K562 (cell line): Measurements from ENCODE around the gene HOXB3. TPM values are rescaled to one million over a fixed set of nuclear protein-coding genes. Genes with fewer than 3 reads are reported as not detected.

Source experiments
- ATAC-seq: fragments of 200-7000 bp; cut with Tn5 transposase; 3 replicates; pipeline ENCODE4 v1.9.1; 2020; ENCODE audit warnings: moderate library complexity
- BruUV-seq: library from RNA; stranded (reverse); fragments of 400-500 nt; replicated peaks from 2 replicates; lab custom pipeline; 2021; lab: Mats Ljungman, UMichigan
- CTCF ChIA-PET: fragments of 300-600 bp; formaldehyde crosslinking; extraction: SDS; loops from one replicate; lab custom pipeline; 2021; ENCODE audit warnings: low intra/inter-chr PET ratio; lab: Yijun Ruan, JAX
- POLR2A ChIA-PET: fragments of 300-600, 350-650 bp; sonication (Branson Sonifier 250); formaldehyde crosslinking; extraction: SDS; loops from one replicate; lab custom pipeline; 2021; ENCODE audit warnings: antibody characterized with exemption, inconsistent platforms; lab: Yijun Ruan, JAX
- DNase-seq, 4 experiments: peaks; one replicate each; pipeline versions ENCODE4 v3.0.0 to v3.0.0-alpha.2; 2011 to 2018; ENCODE audit warnings: low spot score in 3 of 4, mixed read lengths in 3 of 4; ENCODE audit errors: extremely low read depth in 1 of 4
- FAIRE-seq: peaks from 2 replicates; lab custom pipeline; 2011; peaks lifted over from hg19 to GRCh38; lab: Jason Lieb, UNC
- H2AFZ ChIP-seq: 2 replicates; pipeline ENCODE4 v1.6.0; 2011; ENCODE audit warnings: low read depth, low read length, control low read depth, inconsistent platforms
- H3K27ac ChIP-seq: fragments of 200-600 bp; 3 replicates; pipeline ENCODE4 v1.8.0; 2011; ENCODE audit warnings: low read depth, mild to moderate bottlenecking, control low read depth, inconsistent platforms, low read length, moderate library complexity, mixed read lengths; ENCODE audit errors: extremely low read depth
- H3K27me3 ChIP-seq, 2 experiments: fragments of 300-600 bp in 1 of 2; 2 replicates in 1 of 2; 3 replicates in 1 of 2; pipeline versions ENCODE4 v1.6.0 to v1.8.0; 2011; ENCODE audit warnings: inconsistent platforms in 2 of 2, low read length in 2 of 2, mild to moderate bottlenecking in 1 of 2, mixed read lengths in 1 of 2, moderate library complexity in 1 of 2; ENCODE audit not compliant: control insufficient read depth in 2 of 2, insufficient read depth in 2 of 2
- H3K36me3 ChIP-seq: fragments of 300-600 bp; 3 replicates; pipeline ENCODE4 v1.8.0; 2011; ENCODE audit warnings: mild to moderate bottlenecking, low read length, inconsistent platforms; ENCODE audit not compliant: control insufficient read depth, insufficient read depth
- H3K4me1 ChIP-seq, 2 experiments: fragments of 200-600 bp in 1 of 2; replicated peaks in 1 of 2; 2 replicates in 1 of 2; 3 replicates in 1 of 2; pipeline versions ENCODE4 v1.5.1 to v1.8.0; 2011; ENCODE audit warnings: inconsistent platforms in 2 of 2, low read length in 2 of 2, mild to moderate bottlenecking in 1 of 2, mixed read lengths in 1 of 2, moderate library complexity in 1 of 2; ENCODE audit not compliant: control insufficient read depth in 2 of 2, insufficient read depth in 2 of 2
- H3K4me2 ChIP-seq: 2 replicates; pipeline ENCODE4 v1.6.1; 2011; ENCODE audit warnings: low read length, control low read depth, inconsistent platforms, mixed read lengths; ENCODE audit not compliant: insufficient read depth
- H3K4me3 ChIP-seq: fragments of 200-600 bp; sonication (generic), shearing (Covaris generic); 2 replicates; pipeline ENCODE4 v1.5.1; 2016; ENCODE audit warnings: control low read depth, inconsistent platforms
- H3K79me2 ChIP-seq: fragments of 200-600 bp; 3 replicates; pipeline ENCODE4 v1.8.0; 2011; ENCODE audit warnings: low read length, inconsistent platforms; ENCODE audit not compliant: control insufficient read depth, insufficient read depth
- H3K9ac ChIP-seq, 2 experiments: 2 replicates each; pipeline versions ENCODE4 v1.6.0 to v1.6.1; 2011; ENCODE audit warnings: low read depth in 2 of 2, low read length in 2 of 2, control low read depth in 1 of 2, inconsistent platforms in 1 of 2, mild to moderate bottlenecking in 1 of 2, mixed read lengths in 1 of 2; ENCODE audit not compliant: insufficient read depth in 1 of 2
- H3K9me1 ChIP-seq: one replicate; pipeline ENCODE4 v1.6.0; 2011; ENCODE audit warnings: inconsistent platforms, mild to moderate bottlenecking, low read length, moderate library complexity; ENCODE audit not compliant: control insufficient read depth, insufficient read depth
- H3K9me3 ChIP-seq: replicated peaks from 2 replicates; pipeline ENCODE4 v1.5.1; 2011; ENCODE audit warnings: low read depth, low read length, inconsistent platforms; ENCODE audit not compliant: control insufficient read depth, insufficient read depth
- H4K20me1 ChIP-seq: replicated peaks from 2 replicates; pipeline ENCODE4 v1.6.1; 2011; ENCODE audit warnings: low read length, inconsistent platforms, mixed read lengths; ENCODE audit not compliant: control insufficient read depth, insufficient read depth
- MECOM ChIP-seq: fragments of 250-450 bp; sonication (Bioruptor Pico); IDR thresholded peaks from 2 replicates; pipeline ENCODE4 v1.8.0; 2022; ENCODE audit warnings: inconsistent platforms
- SP1 ChIP-seq: sonication (generic); formaldehyde crosslinking; IDR thresholded peaks from 2 replicates; pipeline ENCODE4 v1.8.1; 2022; ENCODE audit warnings: mild to moderate bottlenecking, missing genetic modification reagents
- ZNF398 ChIP-seq: fragments of 250-450 bp; sonication (Bioruptor Pico); IDR thresholded peaks from 2 replicates; pipeline ENCODE4 v1.8.0; 2021; ENCODE audit warnings: moderate library complexity, mild to moderate bottlenecking, inconsistent platforms
- WGBS: fragments of 100-300 bp; shearing (Covaris generic); methylation state at CpG from one replicate; pipeline ENCODE4 v1.1.6; 2016; ENCODE audit warnings: low coverage, mixed read lengths; ENCODE audit not compliant: insufficient coverage; ENCODE audit errors: missing lambda C conversion rate; 5-methylcytosine and 5-hydroxymethylcytosine counted together
- in situ Hi-C: fragments of 300-500 bp; cut with MboI; formaldehyde crosslinking; loops from 4 replicates; pipeline ENCODE4 v1.15.0; 2018; ENCODE audit warnings: inconsistent platforms, mixed read lengths
- intact Hi-C: fragments of 100-400 bp; cut with micrococcal nuclease; formaldehyde crosslinking; loops from 2 replicates; pipeline ENCODE4 v1.14.2; 2022
- polyA plus RNA-seq, 8 experiments: library from polyadenylated mRNA; depleted of rRNA in 4 of 8; stranded (reverse) in 5 of 8; unstranded in 3 of 8; fragments of >200 nt; fragmentation: Nextera tagmentation in 2 of 8; fragmentation: Illumina TruSeq in 1 of 8; extraction: Ambion mirVana in 2 of 8; extraction: Trizol in 1 of 8; gene quantifications; 2 replicates each; pipeline versions ENCODE4 v1.2.1 to v1.2.3, GENCODE V29; 2011 to 2014; ENCODE audit warnings: inconsistent platforms in 1 of 8, missing spikeins in 1 of 8
- total RNA-seq, 7 experiments: library from RNA; depleted of rRNA in 6 of 7; stranded (reverse); fragments of >200 nt in 6 of 7; fragmentation: Illumina TruSeq in 2 of 7; extraction: Trizol in 2 of 7; gene quantifications; 2 replicates each; pipeline versions ENCODE4 v1.2.1 to v1.2.3, GENCODE V29; 2011 to 2021; ENCODE audit warnings: low replicate concordance in 1 of 7

HOXB3 gene
- total and polyA plus RNA-seq, 9 of the 15 experiments (the other 6 are each of a cell fraction or from before 2014, with no cell fraction given) = 2.4 to 41.3 (median 20.2) TPM

- Histone ChIP-seq H3K79me2 (peaks cover 31% of the 10 kb centered on the region), H3K4me1 (peaks cover 26 to 58% of the 10 kb centered on the region in 2 experiments), H3K4me3 (no peak overlapping the region), H3K4me2 (peak overlapping the region; percentile 71; the same call in 1 of the 2 replicates), H3K9ac (peak overlapping the region; percentile 80 to 94; a peak in 1 of 4 replicates), H4K20me1 (no peaks in the 10 kb centered on the region), H2AFZ (no peak overlapping the region), H3K9me1 (no peaks in the 10 kb centered on the region), H3K36me3 (peaks cover 12% of the 10 kb centered on the region; the same call in 1 of the 3 replicates), H3K27ac (no peak overlapping the region), H3K9me3 (no peaks in the 10 kb centered on the region), H3K27me3 (no peaks in the 10 kb centered on the region)
- no TSS peak for BruUV-seq
- in situ Hi-C loops (no loop called here), intact Hi-C loops (no loop called here)
- CTCF ChIA-PET = no interaction called here
- ATAC-seq (no peak), DNase-seq (no peak), FAIRE-seq (no peak)
- WGBS = 100% methylated on average over 1 of the region's 1 CpG
- TF ChIP-seq ZNF398 (no peak), SP1 (CRISPR knock-in tag) (no peak), MECOM (CRISPR knock-in tag) (no peak)
- TF ChIP-seq, all 486 proteins: peak for 0
- POLR2A ChIA-PET = interaction anchor here (1.0 to 1.6 kb wide), 3 partner anchors 10 to 72 kb away, joined by 3 to 5 read pairs (median 5); no protein-coding TSS in a partner anchor
Observed at GRCh38 chr17:48608494-48608834, 18.4 kb upstream of the HOXB3 start.
